GM21825 (cell line): ENCODE measurements around the gene IMPACT.

Experiments used
- ATAC-seq: cut with Tn5 transposase; IDR thresholded peaks from one replicate; pipeline ENCODE4 v1.9.1; 2021; ENCODE audit warnings: mild to moderate bottlenecking, moderate library complexity; ENCODE audit not compliant: unreplicated experiment

Gene IMPACT

DNA sequence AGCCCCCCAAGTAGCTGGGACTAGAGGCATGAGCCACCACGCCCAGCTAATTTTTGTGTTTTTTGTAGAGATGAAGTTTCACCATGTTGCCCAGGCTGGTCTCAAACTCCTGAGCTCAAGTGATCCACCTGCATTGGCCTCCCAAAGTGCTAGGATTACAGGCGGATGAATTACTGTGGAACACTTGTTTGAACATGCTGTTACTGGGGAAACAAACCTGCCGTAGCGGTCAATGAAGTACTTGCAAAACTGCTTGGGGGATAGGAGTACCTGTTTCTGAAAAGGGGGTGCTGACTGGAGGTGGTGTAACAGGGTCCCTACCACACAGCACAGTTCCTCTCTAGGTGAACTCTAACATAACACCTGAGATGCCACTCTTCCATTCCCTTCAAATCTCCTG lies 5.9 kb upstream of the IMPACT start:
- ATAC-seq, result no peak

DNA sequence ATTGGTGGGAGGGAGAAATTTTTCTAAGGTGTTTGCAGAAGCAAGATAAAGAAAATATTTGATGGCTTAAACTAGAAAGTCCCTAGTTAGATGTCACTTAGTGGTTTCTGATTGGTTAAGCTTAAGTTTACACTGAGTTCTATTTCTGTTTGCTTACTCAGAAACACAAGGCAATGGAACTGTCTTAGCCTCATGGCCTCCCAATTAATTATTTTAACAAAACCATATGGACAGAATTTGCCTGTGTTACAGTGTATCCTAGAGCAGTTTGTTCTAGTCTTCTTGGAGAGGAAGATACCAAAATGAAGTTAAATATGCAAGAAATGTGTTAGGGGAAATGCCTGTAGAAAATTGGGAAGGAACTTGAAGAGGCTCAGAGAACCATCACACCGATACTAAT lies 4.6 kb upstream of the IMPACT start:
- no peak for ATAC-seq

DNA sequence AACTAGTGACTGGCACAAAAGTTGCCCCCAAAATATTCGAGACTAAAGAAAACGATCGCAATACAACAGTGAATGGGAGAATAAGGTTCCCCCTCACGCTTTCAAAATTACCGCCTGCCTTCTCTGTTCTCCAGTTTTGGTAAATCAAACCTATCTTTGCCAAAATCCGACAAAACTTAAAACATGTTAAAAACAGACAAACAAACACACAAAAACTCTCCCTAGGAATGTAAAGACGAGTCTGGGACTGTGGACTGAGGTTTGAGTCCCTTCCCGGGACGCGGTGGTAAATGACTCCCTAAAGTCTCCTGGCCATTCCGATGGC lies 435 bp upstream of the IMPACT start:
- no peak for ATAC-seq

DNA sequence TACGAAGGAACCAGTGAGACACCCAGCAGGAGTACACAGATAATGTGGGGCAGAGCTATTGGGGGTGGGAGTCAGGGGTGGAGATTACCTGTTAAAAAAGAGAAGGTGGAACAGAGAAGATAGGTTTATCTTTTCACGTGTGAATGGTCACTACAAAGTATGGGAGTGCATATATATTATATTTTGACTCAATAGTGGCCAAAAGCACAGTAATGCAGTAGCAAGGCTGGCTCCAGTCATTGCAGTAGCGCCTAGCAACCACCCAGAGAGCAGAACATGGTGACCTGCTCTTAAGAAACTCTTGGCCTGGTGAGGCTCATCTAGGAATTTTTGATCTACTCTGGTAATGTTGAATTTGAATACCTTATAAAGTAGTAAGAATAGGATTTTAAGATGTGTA lies 1.0 kb downstream of the IMPACT start:
- no peak for ATAC-seq

DNA sequence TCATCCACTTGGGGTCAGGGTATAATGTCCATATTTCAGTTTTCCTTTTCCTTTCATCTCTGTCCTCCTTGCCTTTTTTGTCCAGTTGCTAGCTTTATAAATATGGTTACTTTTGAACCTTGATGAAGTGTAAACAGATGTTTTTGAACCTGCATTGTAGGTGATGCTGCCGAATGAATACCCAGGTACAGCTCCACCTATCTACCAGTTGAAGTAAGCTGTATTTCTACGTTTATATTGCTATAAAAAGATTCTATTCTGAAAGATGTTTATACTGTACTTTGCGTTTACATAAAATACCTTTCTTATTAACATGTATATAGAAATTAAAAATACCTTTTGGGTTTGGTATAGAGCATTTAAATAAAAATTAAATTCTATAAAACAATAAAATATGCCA lies 2.2 kb downstream of the IMPACT start:
- no peak for ATAC-seq

DNA sequence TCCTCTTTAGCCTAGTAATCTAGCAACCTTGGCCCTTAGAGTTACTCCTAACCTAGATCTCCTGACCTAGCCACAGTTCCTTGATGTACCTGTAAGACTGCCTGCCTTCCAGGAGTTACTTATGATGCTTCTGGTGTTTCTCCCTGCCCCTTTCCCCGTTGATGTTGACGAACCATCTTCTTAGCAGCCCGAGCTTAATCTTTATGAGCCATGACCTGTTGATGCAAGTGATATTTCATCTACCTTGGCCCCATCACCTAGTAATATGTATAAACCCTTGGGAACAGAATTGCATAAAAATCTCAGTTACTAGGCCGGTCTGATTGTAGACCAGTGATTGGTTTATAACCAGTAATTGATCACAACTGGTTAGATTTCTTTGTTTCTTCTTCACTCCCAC lies 2.7 kb downstream of the IMPACT start:
- ATAC-seq, result no peak

DNA sequence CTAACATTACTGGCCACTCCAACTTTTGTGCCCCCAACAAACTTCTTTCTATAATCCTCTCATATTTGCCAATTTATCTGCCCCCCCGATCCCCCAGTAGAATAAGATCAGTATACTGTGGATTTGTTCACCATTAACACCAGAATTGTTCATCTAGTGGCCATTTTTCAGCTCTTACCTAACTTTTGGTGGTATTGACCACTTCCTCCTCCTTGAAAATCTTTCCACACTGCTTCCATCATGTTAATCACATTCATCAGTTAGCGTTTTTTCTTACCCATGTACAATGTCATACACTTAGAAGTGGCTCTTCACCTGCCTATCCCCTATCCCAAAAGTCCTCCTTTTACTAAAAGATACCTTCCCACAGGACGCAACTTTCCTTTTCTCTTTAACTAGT lies 6.1 kb downstream of the IMPACT start:
- ATAC-seq, result no peak

DNA sequence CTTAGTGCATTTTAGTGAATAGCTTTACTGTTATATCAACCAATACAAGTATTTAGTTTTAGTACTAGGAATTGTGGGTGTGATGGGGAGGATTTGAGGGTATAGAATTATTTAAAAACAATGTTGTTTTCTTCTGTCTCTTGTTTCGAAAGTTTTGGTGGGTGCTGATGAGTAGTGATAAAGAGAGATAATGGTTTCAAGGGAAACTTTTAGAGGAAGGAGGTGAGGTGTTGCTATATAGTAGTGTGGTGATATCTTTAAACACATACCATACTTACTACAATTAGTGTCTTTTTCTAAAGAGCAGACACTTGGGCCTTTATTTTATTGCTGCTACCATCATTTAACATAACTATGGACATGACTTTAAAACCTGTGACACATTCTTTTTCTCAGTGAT lies 10.5 kb downstream of the IMPACT start:
- ATAC-seq, result no peak

DNA sequence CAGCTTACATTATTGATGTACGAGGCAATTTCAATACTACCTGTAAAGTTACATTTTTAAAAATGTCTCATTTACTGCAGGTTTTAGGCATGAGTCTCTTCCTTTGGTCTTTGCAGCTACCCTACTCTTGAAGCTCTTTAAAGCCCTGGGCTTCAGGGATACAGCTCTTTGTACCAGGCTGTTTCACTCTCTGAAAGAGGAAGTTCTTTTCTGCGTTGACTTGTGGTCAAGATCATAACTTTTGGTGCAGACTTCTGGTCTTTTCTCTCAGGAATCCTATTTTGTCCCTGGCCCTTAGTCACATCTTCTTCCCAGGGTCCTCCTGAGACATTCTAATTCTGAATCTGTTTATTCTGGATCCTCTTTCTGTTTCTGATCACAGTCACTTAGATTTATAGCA lies 17.4 kb downstream of the IMPACT start:
- ATAC-seq, result peak; percentile 78

DNA sequence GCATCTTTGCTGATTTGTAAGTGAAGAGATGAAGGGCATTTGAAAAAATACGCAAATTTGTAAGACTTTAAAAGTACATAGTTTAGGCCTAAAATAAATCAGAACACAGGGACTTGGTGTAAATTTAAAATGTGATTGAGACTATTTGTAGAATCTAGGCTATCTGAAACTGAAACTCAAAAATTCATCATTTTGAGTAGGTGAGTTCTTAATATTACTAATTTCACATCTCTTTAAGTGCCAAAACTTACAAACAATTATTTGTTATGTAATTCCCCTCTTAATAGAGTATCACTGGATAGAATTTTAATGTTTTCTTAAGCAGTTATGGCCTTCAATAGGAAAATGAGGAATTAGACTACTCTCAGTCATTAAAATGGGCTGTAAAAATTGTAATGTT lies 20.0 kb downstream of the IMPACT start:
- peak; percentile 46 for ATAC-seq

DNA sequence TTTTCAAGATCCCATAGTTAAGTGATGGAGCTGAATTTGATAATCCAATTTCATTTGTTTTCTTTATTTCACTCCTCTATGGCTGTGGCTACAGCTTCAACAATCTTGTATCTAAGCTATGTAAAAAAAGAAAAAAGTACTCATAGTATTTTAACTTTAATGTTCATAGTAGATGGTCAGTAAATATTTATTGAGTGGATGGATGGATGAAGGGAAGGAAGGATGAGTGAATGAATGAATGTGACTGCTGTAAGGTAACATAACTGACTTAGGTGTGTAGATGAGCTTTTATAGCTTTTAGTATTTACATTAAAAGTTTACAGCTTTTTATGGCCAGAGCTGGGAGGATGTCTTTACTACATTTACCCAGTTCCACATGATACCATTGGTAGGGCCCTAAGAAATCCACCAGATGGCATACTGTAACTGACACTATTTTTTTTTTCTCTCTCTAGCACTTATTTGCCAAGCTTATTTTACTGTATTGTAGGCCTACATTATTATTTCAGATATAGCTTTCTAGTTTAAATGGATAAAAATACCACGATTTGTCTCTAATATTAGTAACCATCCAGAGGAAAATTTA lies 20.6 kb downstream of the IMPACT start:
- ATAC-seq, result no peak

GRCh38 chr18:24447961-24448360 lies 21.5 kb downstream of the IMPACT start:
- ATAC-seq, result no peak

GRCh38 chr18:24456549-24456948 lies 30.1 kb downstream of the IMPACT start:
- ATAC-seq, result peak; percentile 74

- no peak for ATAC-seq
These were observed 33.3 kb downstream of the IMPACT start for GRCh38 chr18:24459772-24460171.

- ATAC-seq, result no peak
These were observed 33.9 kb downstream of the IMPACT start, which contains the start of gene HRH4 for GRCh38 chr18:24460388-24460787. Gene HRH4 (plus strand): TSS chr18:24460637. CDS start chr18:24460729, 92 bp downstream.

DNA sequence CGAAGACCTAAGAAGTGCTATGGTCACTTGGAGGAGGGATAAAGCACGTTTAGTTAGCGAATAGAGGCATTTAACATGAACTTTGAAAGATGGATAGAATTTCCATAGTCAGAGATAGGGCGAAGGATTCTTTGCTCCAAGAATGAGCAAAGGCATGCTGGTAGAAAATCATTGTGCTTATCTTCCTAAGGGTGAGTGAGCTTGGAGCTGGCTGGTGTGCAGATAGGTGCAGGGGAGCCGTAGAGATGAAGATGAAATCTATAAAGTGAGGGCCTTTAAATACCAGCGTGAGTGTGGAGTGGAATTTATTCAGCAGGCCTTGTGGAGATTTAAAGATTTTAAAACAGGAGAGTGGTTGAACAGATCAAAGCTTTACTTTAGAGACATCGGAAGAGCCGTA lies 35.5 kb downstream of the IMPACT start:
- ATAC-seq, result no peak

- no peak for ATAC-seq
These were observed 36.6 kb downstream of the IMPACT start for GRCh38 chr18:24462838-24463775.

GRCh38 chr18:24465486-24465885 lies 39.0 kb downstream of the IMPACT start:
- no peak for ATAC-seq

DNA sequence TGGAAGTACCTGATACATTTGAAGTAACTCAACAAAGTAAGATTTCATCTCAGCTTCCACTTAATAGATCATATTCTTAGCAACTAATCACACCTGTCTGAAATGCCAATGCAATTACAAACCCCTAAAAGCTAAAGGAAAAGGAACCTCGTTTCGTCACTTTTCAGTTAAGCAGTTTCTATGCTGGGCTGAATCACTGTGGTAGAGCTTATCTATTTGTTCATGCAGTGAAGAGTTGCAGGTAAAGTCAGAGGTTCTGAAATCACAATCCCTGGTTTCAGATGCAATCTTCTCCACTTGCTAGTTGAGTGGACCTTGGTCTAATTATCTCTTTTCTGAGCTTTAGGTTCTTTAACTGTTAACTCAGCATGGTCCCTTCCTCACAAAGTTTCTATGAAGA lies 40.3 kb downstream of the IMPACT start:
- ATAC-seq, result no peak

- ATAC-seq, result no peak
These were observed 43.6 kb downstream of the IMPACT start for GRCh38 chr18:24470022-24470618.

- no peak for ATAC-seq
These were observed 44.3 kb downstream of the IMPACT start for GRCh38 chr18:24470805-24471204.

GRCh38 chr18:24472591-24472990 lies 46.1 kb downstream of the IMPACT start:
- ATAC-seq, result no peak
